MM.1S (cell line): Measurements from ENCODE around the gene GPS1.

Experiments
- DNase-seq: peaks from one replicate; pipeline ENCODE4 v3.0.0-alpha.2; 2015
- H2AFZ ChIP-seq: fragments of 300-600 bp; sonication (generic); 2 replicates; pipeline ENCODE4 v1.6.0; 2016; ENCODE audit warnings: antibody characterized with exemption, low read length
- H3F3A ChIP-seq: fragments of 300-600 bp; sonication (generic); 2 replicates; pipeline ENCODE4 v1.6.1; 2016; ENCODE audit warnings: mild to moderate bottlenecking, antibody characterized with exemption, low read length, moderate library complexity, mixed read lengths; ENCODE audit not compliant: insufficient read depth
- H3K27ac ChIP-seq: fragments of 300-600 bp; sonication (generic); 2 replicates; pipeline ENCODE4 v1.5.1; 2016; ENCODE audit warnings: mild to moderate bottlenecking, low read length
- H3K27me3 ChIP-seq: fragments of 300-600 bp; sonication (generic); replicated peaks from 2 replicates; pipeline ENCODE4 v1.6.0; 2016; ENCODE audit warnings: low read length; ENCODE audit not compliant: insufficient read depth
- H3K36me3 ChIP-seq: fragments of 300-600 bp; sonication (generic); replicated peaks from 2 replicates; pipeline ENCODE4 v1.6.1; 2016; ENCODE audit warnings: mild to moderate bottlenecking, low read length, mixed read lengths; ENCODE audit not compliant: insufficient read depth
- H3K4me1 ChIP-seq: fragments of 300-600 bp; sonication (generic); 2 replicates; pipeline ENCODE4 v1.6.1; 2016; ENCODE audit warnings: low read length, mixed read lengths
- H3K4me2 ChIP-seq: fragments of 300-600 bp; sonication (generic); 2 replicates; pipeline ENCODE4 v1.6.0; 2016; ENCODE audit warnings: low read depth, low read length
- H3K4me3 ChIP-seq: fragments of 300-600 bp; sonication (generic); 2 replicates; pipeline ENCODE4 v1.5.1; 2016; ENCODE audit warnings: low read length, mixed read lengths
- H3K79me2 ChIP-seq: fragments of 300-600 bp; sonication (generic); 2 replicates; pipeline ENCODE4 v1.6.1; 2016; ENCODE audit warnings: mixed run types, low read length, mixed read lengths
- H3K9ac ChIP-seq: fragments of 300-600 bp; sonication (generic); 2 replicates; pipeline ENCODE4 v1.6.1; 2016; ENCODE audit warnings: low read length, mixed read lengths
- H3K9me2 ChIP-seq: fragments of 300-600 bp; sonication (generic); replicated peaks from 2 replicates; pipeline ENCODE4 v1.6.1; 2016; ENCODE audit warnings: mild to moderate bottlenecking, low read length, mixed read lengths; ENCODE audit not compliant: insufficient read depth
- H3K9me3 ChIP-seq: fragments of 300-600 bp; sonication (generic); replicated peaks from 2 replicates; pipeline ENCODE4 v1.6.1; 2016; ENCODE audit warnings: mild to moderate bottlenecking, low read length, mixed read lengths; ENCODE audit not compliant: insufficient read depth
- H4K20me1 ChIP-seq: fragments of 300-600 bp; sonication (generic); 2 replicates; pipeline ENCODE4 v1.6.1; 2016; ENCODE audit warnings: mild to moderate bottlenecking, low read length, moderate library complexity, mixed read lengths; ENCODE audit not compliant: insufficient read depth
- CTCF ChIP-seq: fragments of 300-600 bp; sonication (generic); IDR thresholded peaks from 2 replicates; pipeline ENCODE4 v1.5.1; 2016; ENCODE audit warnings: antibody characterized with exemption, low read length, mixed read lengths
- EZH2 ChIP-seq: fragments of 300-600 bp; sonication (generic); optimal IDR thresholded peaks from 2 replicates; pipeline ENCODE3; 2017; ENCODE audit warnings: low read depth, mild to moderate bottlenecking, antibody characterized with exemption, low read length, mixed read lengths
- EZH2phosphoT487 ChIP-seq: fragments of 300-600 bp; sonication (generic); IDR thresholded peaks from 2 replicates; pipeline ENCODE4 v1.6.1; 2018; ENCODE audit warnings: antibody characterized with exemption, low read length

The GPS1 gene

GRCh38 chr17:82062984-82063368, 11.3 kb downstream of the GPS1 start:
- H3K27me3 ChIP-seq, result no peaks in the 10 kb centered on the region
- no peak overlapping the region for H3K4me3 ChIP-seq
- H4K20me1 ChIP-seq, result peaks cover 3% of the 10 kb centered on the region; the same call in 1 of the 2 replicates
- peaks cover 30% of the 10 kb centered on the region for H3K79me2 ChIP-seq
- H3K4me2 ChIP-seq, result no peak overlapping the region
- no peaks in the 10 kb centered on the region for H3K9me3 ChIP-seq
- peaks cover 15% of the 10 kb centered on the region for H3F3A ChIP-seq
- no peak overlapping the region for H3K27ac ChIP-seq
- no peak for DNase-seq
- H3K9me2 ChIP-seq, result no peaks in the 10 kb centered on the region
- 0 out of 2 replicates have a peak, but pooled peaks cover 4% of the 10 kb centered on the region for H3K36me3 ChIP-seq
- no peak for TF ChIP-seq EZH2phosphoT487
- no peak overlapping the region for H2AFZ ChIP-seq
- H3K4me1 ChIP-seq, result peaks cover 12% of the 10 kb centered on the region
- H3K9ac ChIP-seq, result no peak overlapping the region

- H3K4me2 ChIP-seq, result peak overlapping the region; percentile 99
- H3K36me3 ChIP-seq, result 0 out of 2 replicates have a peak, but pooled peaks cover 4% of the 10 kb centered on the region
These were observed 12.0 kb downstream of the GPS1 start for GRCh38 chr17:82063424-82064415.

GRCh38 chr17:82064433-82065192, 12.9 kb downstream of the GPS1 start:
- Histone ChIP-seq H3K27me3 (no peaks in the 10 kb centered on the region), H3K4me2 (peak overlapping the region; percentile 99), H3K4me3 (peak overlapping the region; percentile 96), H2AFZ (peak overlapping the region; percentile 46), H3K79me2 (peaks cover 30% of the 10 kb centered on the region), H3K36me3 (0 out of 2 replicates have a peak, but pooled peaks cover 4% of the 10 kb centered on the region), H3K9me2 (no peaks in the 10 kb centered on the region), H4K20me1 (peaks cover 3% of the 10 kb centered on the region; the same call in 1 of the 2 replicates), H3K27ac (peak overlapping the region; percentile 70; the same call in 1 of the 2 replicates), H3K4me1 (peaks cover 12% of the 10 kb centered on the region), H3F3A (peaks cover 15% of the 10 kb centered on the region), H3K9ac (peak overlapping the region; percentile 93), H3K9me3 (no peaks in the 10 kb centered on the region)
- TF ChIP-seq CTCF, result no peak
- TF ChIP-seq EZH2phosphoT487, result no peak
- TF ChIP-seq EZH2, result no peak
- peak; percentile 81 for DNase-seq

More at GRCh38 chr17:82063424-82064415, 12.0 kb downstream of the GPS1 start:
- TF ChIP-seq CTCF, result no peak
- TF ChIP-seq EZH2phosphoT487, result no peak
- TF ChIP-seq EZH2, result no peak
- peaks cover 15% of the 10 kb centered on the region for H3F3A ChIP-seq
- H2AFZ ChIP-seq, result no peak overlapping the region
- peaks cover 30% of the 10 kb centered on the region for H3K79me2 ChIP-seq
- no peaks in the 10 kb centered on the region for H3K9me2 ChIP-seq
- peaks cover 3% of the 10 kb centered on the region; the same call in 1 of the 2 replicates for H4K20me1 ChIP-seq
- no peaks in the 10 kb centered on the region for H3K9me3 ChIP-seq
- H3K27me3 ChIP-seq, result no peaks in the 10 kb centered on the region
- H3K4me3 ChIP-seq, result peak overlapping the region; percentile 96; the same call in 1 of the 2 replicates
- no peak for DNase-seq
- peak overlapping the region; percentile 93; the same call in 1 of the 2 replicates for H3K9ac ChIP-seq
- peaks cover 12% of the 10 kb centered on the region for H3K4me1 ChIP-seq
- peak overlapping the region; percentile 70; the same call in 1 of the 2 replicates for H3K27ac ChIP-seq
